Gastrocnemius medialis (tissue), 4 donors: ENCODE measurements around the gene DHX34. TPM values are rescaled to one million over a fixed set of nuclear protein-coding genes. Genes with fewer than 3 reads are reported as not detected.

Experiments
- ATAC-seq, 2 donors: fragments of 150-250 bp; one replicate each; pipeline ENCODE4 v1.9.1; 2016
- DNase-seq, 2 donors: peaks; one replicate each; pipeline ENCODE4 v3.0.0-alpha.2; 2019
- H3K27ac ChIP-seq, 4 donors: fragments of 200-600 bp; sonication (generic); 1 replicate in 1 of 4; 2 replicates in 3 of 4; pipeline ENCODE4 v1.5.1; 2016 to 2018; ENCODE audit warnings: mild to moderate bottlenecking in 2 of 4, moderate library complexity in 1 of 4
- H3K27me3 ChIP-seq, 3 donors: fragments of 200-600 bp; sonication (generic) in 2 of 3; 1 replicate in 1 of 3; 2 replicates in 2 of 3; pipeline versions ENCODE4 v1.5.1 to v1.6.0; 2016 to 2019; ENCODE audit warnings: mild to moderate bottlenecking in 1 of 3, moderate library complexity in 1 of 3
- H3K36me3 ChIP-seq, 2 donors: fragments of 200-600 bp; sonication (generic) in 1 of 2; one replicate each; pipeline ENCODE4 v1.5.1; 2017 to 2018
- H3K4me1 ChIP-seq, 2 donors: fragments of 200-600 bp; sonication (generic) in 1 of 2; one replicate each; pipeline ENCODE4 v1.5.1; 2016 to 2017; ENCODE audit warnings: mild to moderate bottlenecking in 2 of 2
- H3K4me3 ChIP-seq, 4 donors: fragments of 200-600 bp; sonication (generic) in 3 of 4; 1 replicate in 1 of 4; 2 replicates in 3 of 4; pipeline ENCODE4 v1.5.1; 2016 to 2019; ENCODE audit warnings: mild to moderate bottlenecking in 2 of 4
- H3K9me3 ChIP-seq, 3 donors: fragments of 200-600 bp; sonication (generic) in 2 of 3; 1 replicate in 1 of 3; 2 replicates in 2 of 3; pipeline ENCODE4 v1.5.1; 2016 to 2019
- POLR2A ChIP-seq, 2 donors: fragments of 450-650 bp; IDR thresholded peaks; one replicate each; pipeline ENCODE4 v1.6.1; 2017; ENCODE audit warnings: antibody characterized with exemption in 2 of 2, mild to moderate bottlenecking in 2 of 2, moderate library complexity in 2 of 2
- in situ Hi-C, 4 donors: fragments of 200-750 bp; cut with MboI; loops; one replicate each; pipeline versions ENCODE4 v1.15.0 to v1.8.0; 2017; ENCODE audit warnings: low sequenced_read_pairs in 4 of 4
- intact Hi-C: fragments of 100-400 bp; cut with DNase I; formaldehyde crosslinking; loops from one replicate; pipeline ENCODE4 v1.15.1; 2023; ENCODE audit warnings: low total_unique reads
- total RNA-seq, 4 donors: library from RNA; depleted of rRNA; stranded (reverse); fragments of >200 nt; gene quantifications; one replicate each; pipeline versions ENCODE4 v1.1.0 to v1.2.3, GENCODE V29; 2016
- TF ChIP-seq, protein P1 (sequence below), 5 experiments: fragments of 450-650 bp in 3 of 5; fragments of 200-600 bp in 2 of 5; sonication (generic) in 2 of 5; IDR thresholded peaks in 4 of 5; conservative IDR thresholded peaks in 1 of 5; 1 replicate in 4 of 5; 2 replicates in 1 of 5; pipeline ENCODE4 v1.5.1; 2016 to 2019; ENCODE audit warnings: antibody characterized with exemption in 5 of 5, mild to moderate bottlenecking in 3 of 5, moderate library complexity in 3 of 5

The DHX34 gene
- total RNA-seq, 4 donors from 2014 or later, result 14.3 to 19.3 (median 14.7) TPM

DNA sequence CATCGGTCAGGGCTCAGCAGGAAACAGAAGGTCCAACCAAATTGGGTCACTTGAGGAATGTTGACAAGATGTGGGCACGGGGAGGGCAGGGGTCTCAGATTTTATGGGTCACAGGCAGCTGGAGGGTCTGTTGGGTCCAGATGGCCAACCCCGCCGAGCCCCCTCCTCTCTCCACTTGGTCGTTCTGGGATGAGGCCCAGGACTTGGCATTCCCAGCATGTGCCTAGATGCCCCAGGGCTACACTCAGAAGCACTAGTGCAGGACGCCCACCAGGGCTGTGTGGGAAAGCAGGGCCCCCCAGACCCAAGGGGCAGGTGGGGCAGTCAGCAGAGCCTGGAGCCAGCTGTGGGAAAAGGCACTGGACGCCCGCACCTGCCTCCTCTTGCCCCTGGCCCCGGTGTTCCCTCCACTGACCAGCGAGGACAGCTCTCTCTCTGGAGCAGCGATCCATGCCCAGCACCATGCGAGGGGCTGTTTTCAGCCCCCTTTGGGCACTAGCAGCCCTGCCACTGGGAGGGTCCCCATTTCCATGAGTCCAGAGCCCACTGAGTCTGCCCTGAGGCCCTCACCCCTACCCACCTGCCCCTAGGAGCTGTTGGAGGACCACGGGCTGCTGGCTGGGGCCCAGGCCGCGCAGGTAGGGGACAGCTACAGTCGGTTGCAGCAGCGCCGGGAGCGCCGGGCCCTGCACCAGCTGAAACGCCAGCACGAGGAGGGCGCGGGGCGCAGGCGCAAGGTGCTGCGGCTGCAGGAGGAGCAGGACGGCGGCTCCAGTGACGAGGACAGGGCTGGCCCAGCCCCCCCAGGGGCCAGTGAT is 26.0 kb downstream of the DHX34 start:
- Histone ChIP-seq H3K4me1 (peaks cover 0 to 8% of the 10 kb centered on the region in 2 donors), H3K36me3 (peaks cover 0 to 72% of the 10 kb centered on the region in 2 donors), H3K27ac (no peak overlapping the region), H3K4me3 (no peak overlapping the region), H3K27me3 (no peaks in the 10 kb centered on the region), H3K9me3 (no peaks in the 10 kb centered on the region)
- intact Hi-C loops (no loop called here), in situ Hi-C loops (no loop called here)
- DNase-seq (no peak), ATAC-seq (no peak)
- TF ChIP-seq, protein P1, sequence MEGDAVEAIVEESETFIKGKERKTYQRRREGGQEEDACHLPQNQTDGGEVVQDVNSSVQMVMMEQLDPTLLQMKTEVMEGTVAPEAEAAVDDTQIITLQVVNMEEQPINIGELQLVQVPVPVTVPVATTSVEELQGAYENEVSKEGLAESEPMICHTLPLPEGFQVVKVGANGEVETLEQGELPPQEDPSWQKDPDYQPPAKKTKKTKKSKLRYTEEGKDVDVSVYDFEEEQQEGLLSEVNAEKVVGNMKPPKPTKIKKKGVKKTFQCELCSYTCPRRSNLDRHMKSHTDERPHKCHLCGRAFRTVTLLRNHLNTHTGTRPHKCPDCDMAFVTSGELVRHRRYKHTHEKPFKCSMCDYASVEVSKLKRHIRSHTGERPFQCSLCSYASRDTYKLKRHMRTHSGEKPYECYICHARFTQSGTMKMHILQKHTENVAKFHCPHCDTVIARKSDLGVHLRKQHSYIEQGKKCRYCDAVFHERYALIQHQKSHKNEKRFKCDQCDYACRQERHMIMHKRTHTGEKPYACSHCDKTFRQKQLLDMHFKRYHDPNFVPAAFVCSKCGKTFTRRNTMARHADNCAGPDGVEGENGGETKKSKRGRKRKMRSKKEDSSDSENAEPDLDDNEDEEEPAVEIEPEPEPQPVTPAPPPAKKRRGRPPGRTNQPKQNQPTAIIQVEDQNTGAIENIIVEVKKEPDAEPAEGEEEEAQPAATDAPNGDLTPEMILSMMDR (IDR thresholded peaks at IDR 0.05 in 4 of 5, conservative IDR thresholded peaks at IDR 0.05 in 1 of 5), result no peak
- TF ChIP-seq POLR2A (IDR thresholded peaks at IDR 0.05), result no peak

DNA sequence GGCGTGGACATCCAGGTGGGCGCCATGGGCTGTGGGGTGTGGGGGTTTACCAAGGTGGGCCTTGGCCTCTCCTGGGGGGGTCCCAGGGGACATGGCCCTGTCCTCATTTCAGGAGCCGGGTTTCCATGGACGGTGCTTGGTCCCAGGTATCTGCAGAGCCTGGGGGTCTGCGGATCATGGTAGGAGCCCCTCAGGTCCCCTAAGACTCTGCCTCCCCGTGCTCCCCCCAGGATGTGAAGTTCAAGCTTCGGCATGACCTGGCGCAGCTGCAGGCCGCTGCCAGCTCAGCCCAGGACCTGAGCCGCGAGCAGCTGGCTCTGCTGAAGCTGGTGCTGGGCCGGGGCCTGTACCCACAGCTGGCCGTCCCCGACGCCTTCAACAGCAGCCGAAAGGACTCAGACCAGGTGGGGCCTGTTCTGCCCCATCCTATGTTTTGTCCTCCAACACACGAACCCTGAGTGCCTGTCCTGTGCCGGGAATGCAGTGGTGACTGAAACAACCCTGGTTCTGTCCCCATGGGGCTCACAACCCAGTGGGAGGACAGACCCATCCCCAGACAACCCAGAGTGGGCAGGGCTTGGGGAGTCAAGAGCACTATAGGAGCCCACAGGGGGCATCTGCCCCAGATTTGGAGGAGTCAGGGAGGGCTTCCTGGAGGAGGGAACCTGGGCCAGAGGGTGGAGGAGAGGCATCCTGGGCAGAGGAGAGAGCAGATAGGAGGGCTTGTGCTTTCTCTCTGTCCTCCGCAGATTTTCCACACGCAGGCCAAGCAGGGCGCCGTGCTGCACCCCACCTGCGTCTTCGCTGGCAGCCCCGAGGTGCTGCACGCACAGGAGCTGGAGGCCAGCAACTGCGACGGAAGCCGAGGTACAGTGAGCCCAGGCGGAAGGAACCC is 26.8 kb downstream of the DHX34 start:
- in situ Hi-C loops, result no loop called here
- DNase-seq (no peak), ATAC-seq (no peak)
- Histone ChIP-seq H3K9me3 (no peaks in the 10 kb centered on the region), H3K27ac (no peak overlapping the region), H3K27me3 (no peaks in the 10 kb centered on the region), H3K36me3 (peaks cover 0 to 67% of the 10 kb centered on the region in 2 donors), H3K4me1 (peaks cover 0 to 8% of the 10 kb centered on the region in 2 donors), H3K4me3 (no peak overlapping the region)
- intact Hi-C loops, result no loop called here
- no peak for TF ChIP-seq POLR2A (IDR thresholded peaks at IDR 0.05)
- TF ChIP-seq, protein P1 (IDR thresholded peaks at IDR 0.05 in 4 of 5, conservative IDR thresholded peaks at IDR 0.05 in 1 of 5), result no peak

DNA sequence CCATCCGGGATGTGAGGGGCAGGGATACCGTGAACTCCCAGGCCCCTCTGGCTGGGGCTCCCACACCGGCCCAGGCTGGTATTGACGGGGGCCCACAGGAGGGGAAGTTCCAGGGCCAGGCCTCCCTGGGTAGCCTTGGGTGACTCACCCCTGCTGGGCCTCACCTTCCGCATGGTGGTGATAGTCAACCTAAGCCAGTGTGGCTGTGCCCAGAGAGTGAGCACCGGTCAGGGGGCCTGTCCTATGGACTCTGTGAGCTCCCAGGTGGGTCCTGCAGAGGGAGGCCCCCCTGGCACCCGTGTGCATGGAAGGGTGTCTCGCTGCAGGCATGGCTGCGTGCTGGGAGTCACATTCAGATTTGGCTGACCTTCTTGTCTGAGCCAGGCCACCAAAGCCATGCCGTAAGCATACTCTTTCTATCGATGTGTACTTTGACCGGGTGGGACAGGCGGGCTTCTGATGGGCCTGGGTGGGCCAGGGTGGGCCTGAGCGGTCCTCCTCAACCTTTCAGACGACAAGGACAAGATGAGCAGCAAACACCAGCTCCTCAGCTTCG is 27.6 kb downstream of the DHX34 start:
- in situ Hi-C loops, result no loop called here

DNA sequence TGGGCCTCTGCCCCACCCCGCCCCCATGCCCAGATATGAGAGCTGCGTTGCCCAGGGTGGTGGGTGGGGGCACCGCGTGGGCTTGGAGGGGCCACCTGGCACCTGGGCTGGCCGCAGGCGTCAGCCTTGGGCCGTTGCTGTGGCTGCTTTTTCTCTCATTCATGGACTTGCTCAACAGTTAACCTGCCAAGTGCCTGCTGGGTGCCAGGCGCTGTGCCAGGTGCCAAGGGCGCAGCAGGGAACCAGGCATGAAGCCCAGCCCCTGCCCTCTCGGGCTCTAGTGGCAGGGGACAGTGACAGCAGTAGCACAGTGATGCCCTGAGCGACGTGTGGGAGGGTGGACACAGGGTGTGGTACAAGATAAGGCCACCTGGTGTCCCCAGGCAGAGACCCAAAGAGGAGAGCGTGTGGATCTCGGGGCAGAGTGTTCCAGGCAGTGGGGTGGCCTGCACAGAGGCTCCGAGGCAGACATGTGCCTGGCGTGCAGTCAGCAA is 28.1 kb downstream of the DHX34 start:
- no peaks in the 10 kb centered on the region for H3K27me3 ChIP-seq
- H3K36me3 ChIP-seq, result peaks cover 0 to 72% of the 10 kb centered on the region in 2 donors
- in situ Hi-C loops (no loop called here), intact Hi-C loops (no loop called here)
- DNase-seq (peak in 1 of 2 donors; percentile 69), ATAC-seq (peak in 1 of 2 donors; percentile 76)
- H3K4me3 ChIP-seq, result no peak overlapping the region
- H3K27ac ChIP-seq, result no peak overlapping the region
- TF ChIP-seq POLR2A (IDR thresholded peaks at IDR 0.05), result no peak
- TF ChIP-seq, protein P1 (IDR thresholded peaks at IDR 0.05 in 4 of 5, conservative IDR thresholded peaks at IDR 0.05 in 1 of 5), result no peak
- H3K9me3 ChIP-seq, result no peaks in the 10 kb centered on the region
- peaks cover 0 to 8% of the 10 kb centered on the region in 2 donors for H3K4me1 ChIP-seq

More for the DNA sequence above, 27.6 kb downstream of the DHX34 start:
- no peaks in the 10 kb centered on the region for H3K9me3 ChIP-seq
- no peak overlapping the region for H3K4me3 ChIP-seq
- H3K36me3 ChIP-seq, result peaks cover 0 to 71% of the 10 kb centered on the region in 2 donors
- H3K27ac ChIP-seq, result no peak overlapping the region
- no peaks in the 10 kb centered on the region for H3K27me3 ChIP-seq
- peaks cover 0 to 8% of the 10 kb centered on the region in 2 donors for H3K4me1 ChIP-seq
- intact Hi-C loops, result no loop called here
- DNase-seq, result no peak
- ATAC-seq, result no peak
- TF ChIP-seq, protein P1 (IDR thresholded peaks at IDR 0.05 in 4 of 5, conservative IDR thresholded peaks at IDR 0.05 in 1 of 5), result no peak
- TF ChIP-seq POLR2A (IDR thresholded peaks at IDR 0.05), result no peak
